HepG2 (cell line): ENCODE results near the gene USP30. TPM values are rescaled to one million over a fixed set of nuclear protein-coding genes. Genes with fewer than 3 reads are reported as not detected.
A peak's percentile ranks its signal among the peaks of the same experiment; 100 is the strongest.

Experiments used
- BORCS8-MEF2B ChIP-seq: sonication (generic); formaldehyde crosslinking; IDR thresholded peaks from 2 replicates; pipeline ENCODE4 v1.8.0; 2022; ENCODE audit warnings: mild to moderate bottlenecking, missing genetic modification reagents
- CBX1 ChIP-seq: IDR thresholded peaks from one replicate; pipeline ENCODE4 v1.6.1; 2016; ENCODE audit warnings: antibody characterized with exemption, low read depth
- CEBPB ChIP-seq: IDR thresholded peaks from 2 replicates; pipeline ENCODE4 v1.6.1; 2011; ENCODE audit warnings: low read depth, low read length, improper control_type of control experiment, borderline replicate concordance
- FLYWCH1 ChIP-seq: sonication (generic); formaldehyde crosslinking; IDR thresholded peaks from 2 replicates; pipeline ENCODE4 v1.8.1; 2023; ENCODE audit warnings: mild to moderate bottlenecking, missing genetic modification reagents
- FOXP1 ChIP-seq, 2 experiments: fragments of 450-650 bp in 1 of 2; IDR thresholded peaks; 2 replicates each; pipeline ENCODE4 v1.6.1; 2017 to 2018; ENCODE audit warnings: antibody characterized with exemption in 1 of 2
- HHEX ChIP-seq: IDR thresholded peaks from 2 replicates; pipeline ENCODE4 v1.6.1; 2016; ENCODE audit warnings: control low read depth
- JUNB ChIP-seq: sonication (generic); formaldehyde crosslinking; IDR thresholded peaks from 2 replicates; pipeline ENCODE4 v1.8.0; 2022; ENCODE audit warnings: missing genetic modification reagents, mild to moderate bottlenecking, borderline replicate concordance
- MAF1 ChIP-seq: sonication (generic); formaldehyde crosslinking; IDR thresholded peaks from 2 replicates; pipeline ENCODE4 v1.5.0; 2020; ENCODE audit warnings: missing genetic modification reagents, borderline replicate concordance
- MATR3 ChIP-seq: sonication (generic); formaldehyde crosslinking; IDR thresholded peaks from 2 replicates; pipeline ENCODE4 v1.4.0; 2020; ENCODE audit warnings: missing genetic modification reagents
- PITX1 ChIP-seq: sonication (generic); formaldehyde crosslinking; IDR thresholded peaks from 2 replicates; pipeline ENCODE4 v1.5.1; 2020; ENCODE audit warnings: mild to moderate bottlenecking, missing genetic modification reagents
- RXRA ChIP-seq: sonication (generic); formaldehyde crosslinking; IDR thresholded peaks from 2 replicates; pipeline ENCODE4 v1.5.1; 2020; ENCODE audit warnings: missing genetic modification reagents
- SNAPC2 ChIP-seq: sonication (generic); formaldehyde crosslinking; IDR thresholded peaks from 2 replicates; pipeline ENCODE4 v1.8.1; 2022; ENCODE audit warnings: mild to moderate bottlenecking, missing genetic modification reagents
- SP2 ChIP-seq: sonication (generic); formaldehyde crosslinking; IDR thresholded peaks from 2 replicates; pipeline ENCODE4 v1.5.1; 2020; ENCODE audit warnings: mild to moderate bottlenecking, missing genetic modification reagents
- SRSF1 ChIP-seq: fragments of 200-400 bp; formaldehyde crosslinking; optimal IDR thresholded peaks from 2 replicates; pipeline ENCODE3; 2017; ENCODE audit warnings: mild to moderate bottlenecking, low read depth, low read length, moderate library complexity
- SRSF4 ChIP-seq: fragments of 200-400 bp; formaldehyde crosslinking; IDR thresholded peaks from one replicate; pipeline ENCODE4 v1.6.1; 2018; ENCODE audit warnings: mild to moderate bottlenecking, low read depth, low read length, moderate library complexity; ENCODE audit not compliant: poor library complexity, severe bottlenecking
- TOPORS ChIP-seq: sonication (generic); formaldehyde crosslinking; IDR thresholded peaks from 2 replicates; pipeline ENCODE4 v1.8.0; 2023; ENCODE audit warnings: mild to moderate bottlenecking, missing genetic modification reagents
- YEATS2 ChIP-seq: sonication (generic); formaldehyde crosslinking; IDR thresholded peaks from 2 replicates; pipeline ENCODE4 v1.4.0; 2020; ENCODE audit warnings: missing genetic modification reagents, borderline replicate concordance
- YEATS4 ChIP-seq: sonication (generic); formaldehyde crosslinking; IDR thresholded peaks from 2 replicates; pipeline ENCODE4 v1.4.0; 2020; ENCODE audit warnings: missing genetic modification reagents, borderline replicate concordance
- ZFP1 ChIP-seq: IDR thresholded peaks from 2 replicates; pipeline ENCODE4 v1.6.1; 2016
- ZFP82 ChIP-seq: sonication (generic); formaldehyde crosslinking; IDR thresholded peaks from 2 replicates; pipeline ENCODE4 v1.5.1; 2020; ENCODE audit warnings: mild to moderate bottlenecking, missing genetic modification reagents, borderline replicate concordance
- ZNF121 ChIP-seq: sonication (generic); formaldehyde crosslinking; IDR thresholded peaks from 2 replicates; pipeline ENCODE4 v1.5.0; 2020; ENCODE audit warnings: mild to moderate bottlenecking, missing genetic modification reagents
- ZNF317 ChIP-seq: sonication (generic); formaldehyde crosslinking; IDR thresholded peaks from 2 replicates; pipeline ENCODE4 v1.5.0; 2020; ENCODE audit warnings: mild to moderate bottlenecking, missing genetic modification reagents
- ZNF430 ChIP-seq: sonication (generic); formaldehyde crosslinking; IDR thresholded peaks from 2 replicates; pipeline ENCODE4 v1.9.0; 2021; ENCODE audit warnings: mild to moderate bottlenecking, missing genetic modification reagents
- ZNF550 ChIP-seq: sonication (generic); formaldehyde crosslinking; IDR thresholded peaks from 2 replicates; pipeline ENCODE4 v1.4.0; 2020; ENCODE audit warnings: mild to moderate bottlenecking, missing genetic modification reagents, borderline replicate concordance
- ZNF562 ChIP-seq: sonication (generic); formaldehyde crosslinking; IDR thresholded peaks from 2 replicates; pipeline ENCODE4 v1.8.0; 2022; ENCODE audit warnings: missing genetic modification reagents, borderline replicate concordance
- ZNF577 ChIP-seq: sonication (generic); formaldehyde crosslinking; IDR thresholded peaks from 2 replicates; pipeline ENCODE4 v1.4.0; 2020; ENCODE audit warnings: mild to moderate bottlenecking, low read depth, missing genetic modification reagents, borderline replicate concordance
- ZNF605 ChIP-seq: sonication (generic); formaldehyde crosslinking; IDR thresholded peaks from 2 replicates; pipeline ENCODE4 v1.8.0; 2022; ENCODE audit warnings: mild to moderate bottlenecking, missing genetic modification reagents
- ZNF674 ChIP-seq: sonication (generic); formaldehyde crosslinking; IDR thresholded peaks from 2 replicates; pipeline ENCODE4 v1.5.0; 2020; ENCODE audit warnings: low read depth, mild to moderate bottlenecking, missing genetic modification reagents
- ZNF7 ChIP-seq: IDR thresholded peaks from 2 replicates; pipeline ENCODE4 v1.6.1; 2016; ENCODE audit warnings: missing biosample characterization, missing genetic modification reagents
- polyA plus RNA-seq, 8 experiments: library from polyadenylated mRNA; depleted of rRNA in 3 of 8; stranded (reverse) in 7 of 8; unstranded in 1 of 8; fragments of >200 nt; fragmentation: Illumina TruSeq in 4 of 8; extraction: Trizol in 4 of 8; gene quantifications; 2 replicates each; pipeline versions ENCODE4 v1.2.1 to v1.2.3, GENCODE V29; 2011 to 2016; ENCODE audit warnings: low read depth in 4 of 8, missing spikeins in 1 of 8, mixed read lengths in 1 of 8; ENCODE audit not compliant: insufficient read depth in 1 of 8
- total RNA-seq, 5 experiments: library from RNA; depleted of rRNA; stranded (reverse); fragments of >200 nt; fragmentation: Illumina TruSeq; extraction: Trizol; gene quantifications; 2 replicates each; pipeline ENCODE4 v1.2.3, GENCODE V29; 2016; ENCODE audit warnings: low read depth in 1 of 5
- TF ChIP-seq, protein P1 (sequence below): sonication (generic); formaldehyde crosslinking; IDR thresholded peaks from 2 replicates; pipeline ENCODE4 v1.8.0; 2022; ENCODE audit warnings: mild to moderate bottlenecking, missing genetic modification reagents, borderline replicate concordance
- TF ChIP-seq, protein P2 (sequence below): sonication (generic); formaldehyde crosslinking; IDR thresholded peaks from 2 replicates; pipeline ENCODE4 v1.4.0; 2020; ENCODE audit warnings: mild to moderate bottlenecking, missing genetic modification reagents

The USP30 gene
- total and polyA plus RNA-seq, 2 of the 13 experiments (the other 11 are each of a cell fraction or from before 2014, with no cell fraction given), result 11.2 to 20.8 TPM

DNA sequence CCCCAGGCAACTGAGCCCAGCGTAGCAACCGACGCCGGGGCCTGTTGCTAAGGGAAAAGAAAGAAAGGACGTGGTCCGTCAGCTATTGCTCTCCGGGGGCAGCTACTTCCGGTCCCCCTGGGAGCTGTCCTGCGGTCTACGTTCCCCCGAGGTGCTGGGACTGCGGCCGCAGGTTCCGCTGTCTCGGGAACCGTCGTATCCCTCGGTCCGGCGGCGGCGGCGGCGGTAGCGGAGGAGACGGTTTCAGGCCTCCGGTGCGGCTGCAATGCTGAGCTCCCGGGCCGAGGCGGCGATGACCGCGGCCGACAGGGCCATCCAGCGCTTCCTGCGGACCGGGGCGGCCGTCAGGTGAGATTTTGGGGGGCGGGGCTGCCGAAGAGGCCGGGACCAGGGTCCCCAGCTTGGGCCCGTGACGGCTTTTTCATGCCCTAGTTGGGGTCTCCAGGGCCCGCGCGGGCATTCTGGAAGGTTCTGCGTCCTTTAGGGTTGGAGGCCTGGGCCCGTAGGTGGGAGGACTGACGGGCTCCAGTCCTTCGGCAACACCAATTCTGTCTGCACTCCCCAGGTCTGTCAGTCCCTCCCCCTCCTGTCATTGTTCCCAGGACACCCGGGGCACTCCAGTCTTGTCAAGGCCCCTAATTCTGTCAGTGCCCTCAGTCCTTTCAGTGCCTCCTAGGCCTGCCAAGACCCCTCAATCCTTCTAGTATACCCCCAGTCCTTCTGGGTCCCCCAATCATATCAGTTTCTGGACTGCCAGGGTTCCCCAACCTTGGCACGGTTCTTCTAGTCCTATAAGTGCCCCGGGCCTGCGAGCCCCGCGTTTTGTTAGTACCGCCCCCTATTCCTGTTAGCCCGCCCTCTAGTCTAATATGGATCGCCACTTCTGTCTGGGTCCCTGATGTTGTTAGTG, at the start of gene USP30 (continued):
- TF ChIP-seq SRSF1 (no peak), ZNF605 (CRISPR knock-in tag) (peak; percentile 55; the same call in 1 of the 2 replicates), HHEX (CRISPR knock-in tag) (no peak), MAF1 (CRISPR knock-in tag) (peak; percentile 92), YEATS4 (CRISPR knock-in tag) (peak; percentile 98), FOXP1 (IDR thresholded peaks at IDR 0.05) (no peak), FOXP1 (CRISPR knock-in tag; IDR thresholded peaks at IDR 0.05) (peak; percentile 41; the same call in 1 of the 2 replicates), RXRA (CRISPR knock-in tag) (peak; percentile 79; the same call in 1 of the 2 replicates), SNAPC2 (no peak), ZFP82 (peak; percentile 69; the same call in 1 of the 2 replicates), ZNF7 (no peak), SP2 (CRISPR knock-in tag) (peak; percentile 57; the same call in 1 of the 2 replicates), JUNB (CRISPR knock-in tag) (no peak), FLYWCH1 (CRISPR knock-in tag) (no peak), CEBPB (no peak), ZNF550 (no peak), ZNF674 (CRISPR knock-in tag) (no peak), BORCS8-MEF2B (CRISPR knock-in tag) (peak; percentile 85; the same call in 1 of the 2 replicates), SRSF4 (no peak), YEATS2 (CRISPR knock-in tag) (peak; percentile 98), ZNF317 (CRISPR knock-in tag) (peak; percentile 45; the same call in 1 of the 2 replicates), ZNF577 (CRISPR knock-in tag) (no peak), ZNF121 (peak; percentile 29; the same call in 1 of the 2 replicates), PITX1 (CRISPR knock-in tag) (peak; percentile 67), ZNF430 (CRISPR knock-in tag) (peak; percentile 87; the same call in 1 of the 2 replicates), MATR3 (CRISPR knock-in tag) (no peak), ZNF562 (no peak), TOPORS (CRISPR knock-in tag) (0 out of 2 replicates have a peak, but pooled peaks have one; percentile 69), CBX1 (peak; percentile 94), ZFP1 (CRISPR knock-in tag) (peak; percentile 75; the same call in 1 of the 2 replicates)
- TF ChIP-seq, protein P1, sequence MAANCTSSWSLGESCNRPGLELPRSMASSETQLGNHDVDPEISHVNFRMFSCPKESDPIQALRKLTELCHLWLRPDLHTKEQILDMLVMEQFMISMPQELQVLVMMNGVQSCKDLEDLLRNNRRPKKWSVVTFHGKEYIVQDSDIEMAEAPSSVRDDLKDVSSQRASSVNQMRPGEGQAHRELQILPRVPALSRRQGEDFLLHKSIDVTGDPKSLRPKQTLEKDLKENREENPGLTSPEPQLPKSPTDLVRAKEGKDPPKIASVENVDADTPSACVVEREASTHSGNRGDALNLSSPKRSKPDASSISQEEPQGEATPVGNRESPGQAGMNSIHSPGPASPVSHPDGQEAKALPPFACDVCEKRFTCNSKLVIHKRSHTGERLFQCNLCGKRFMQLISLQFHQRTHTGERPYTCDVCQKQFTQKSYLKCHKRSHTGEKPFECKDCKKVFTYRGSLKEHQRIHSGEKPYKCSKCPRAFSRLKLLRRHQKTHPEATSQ (CRISPR knock-in tag), result no peak
- TF ChIP-seq, protein P2, sequence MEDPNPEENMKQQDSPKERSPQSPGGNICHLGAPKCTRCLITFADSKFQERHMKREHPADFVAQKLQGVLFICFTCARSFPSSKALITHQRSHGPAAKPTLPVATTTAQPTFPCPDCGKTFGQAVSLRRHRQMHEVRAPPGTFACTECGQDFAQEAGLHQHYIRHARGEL (CRISPR knock-in tag), result no peak
